ENCODE measurements around the gene KCNN1.

DNA sequence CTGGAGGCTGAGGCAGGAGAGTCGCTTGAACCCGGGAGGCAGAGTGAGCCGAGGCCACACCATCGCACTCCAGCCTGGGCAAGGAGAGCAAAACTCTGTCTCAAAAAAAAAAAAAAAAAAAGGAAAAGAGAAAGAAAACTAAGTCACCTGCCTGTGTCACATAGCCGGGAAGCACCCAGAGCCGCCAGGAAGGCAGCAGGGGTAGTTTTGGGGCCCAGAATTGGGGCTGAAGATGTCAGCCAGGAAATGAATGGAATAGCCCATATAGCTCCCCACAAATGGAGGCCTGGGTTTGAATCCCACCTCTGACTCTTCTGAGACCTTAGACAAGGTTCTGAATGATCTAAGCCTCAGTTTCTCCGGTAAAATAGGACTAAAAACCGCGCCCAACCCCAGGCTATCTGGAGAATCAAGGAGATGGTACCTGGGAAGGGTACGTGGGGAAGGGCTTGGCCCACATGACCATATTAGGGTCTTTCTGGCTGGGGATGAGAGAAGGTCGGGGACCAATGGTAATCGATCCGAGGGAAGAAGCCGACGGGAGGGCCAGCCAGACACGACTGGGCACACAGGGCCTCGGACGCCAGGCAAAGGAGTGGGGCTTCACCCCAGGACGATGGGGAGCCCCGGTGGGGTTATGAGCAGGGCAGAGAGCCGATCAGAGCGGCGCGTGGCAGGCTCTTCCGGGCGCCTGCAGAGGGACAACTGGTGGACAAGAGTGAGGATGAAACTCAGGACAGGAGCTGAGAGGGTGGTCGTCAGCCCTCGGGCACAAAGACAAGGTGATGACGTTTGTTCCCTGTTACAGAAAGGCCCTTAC is 19.7 kb upstream of the KCNN1 start:
- TF ChIP-seq CTCF (IDR thresholded peaks at IDR 0.05) (no peak), ZFX (IDR thresholded peaks at IDR 0.05; ENCODE audit: borderline replicate concordance) (no peak)
